Retinal pigment epithelial cell (primary cell): ENCODE measurements around the gene RUNX1.

Experiments
- DNase-seq: peaks from one replicate; pipeline ENCODE4 v3.0.0-alpha.2; 2010; ENCODE audit warnings: low read depth
- H3K4me3 ChIP-seq: 2 replicates; pipeline ENCODE4 v1.5.1; 2011; ENCODE audit warnings: mild to moderate bottlenecking, low read length, control low read depth, moderate library complexity
- TF ChIP-seq, protein P1 (sequence below): conservative IDR thresholded peaks from 2 replicates; pipeline ENCODE4 v1.5.1; 2011; ENCODE audit warnings: low read depth, low read length, control low read depth, inconsistent platforms

The RUNX1 gene

DNA sequence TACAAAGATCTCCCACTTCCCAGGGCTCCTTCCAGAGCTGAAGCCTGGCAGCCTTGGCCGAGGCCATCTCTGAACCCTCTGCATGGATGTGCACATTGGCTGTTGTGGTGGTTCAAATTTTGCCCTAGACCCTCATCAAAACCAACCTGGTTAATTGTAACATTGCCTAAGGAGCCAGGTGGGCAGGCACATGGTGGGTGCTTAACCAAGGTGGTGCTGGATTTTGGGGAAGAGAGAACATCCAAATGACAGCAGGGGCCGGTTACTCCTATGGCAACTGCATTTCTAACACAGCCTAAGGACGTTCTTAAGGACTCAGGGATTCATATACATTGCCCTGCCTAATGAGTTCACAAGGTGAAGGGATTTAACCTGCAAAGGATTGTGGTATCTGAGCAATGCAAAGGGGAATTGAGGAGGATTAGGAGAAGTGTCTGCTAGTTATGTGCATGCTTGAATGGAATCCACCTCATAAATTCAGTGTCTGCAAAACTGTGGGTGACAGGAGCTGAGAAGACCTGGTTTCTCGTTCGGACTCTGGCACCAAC, 10.3 kb downstream of the RUNX1 start:
- no peak overlapping the region for H3K4me3 ChIP-seq
- DNase-seq: no peak
- TF ChIP-seq, protein P1, sequence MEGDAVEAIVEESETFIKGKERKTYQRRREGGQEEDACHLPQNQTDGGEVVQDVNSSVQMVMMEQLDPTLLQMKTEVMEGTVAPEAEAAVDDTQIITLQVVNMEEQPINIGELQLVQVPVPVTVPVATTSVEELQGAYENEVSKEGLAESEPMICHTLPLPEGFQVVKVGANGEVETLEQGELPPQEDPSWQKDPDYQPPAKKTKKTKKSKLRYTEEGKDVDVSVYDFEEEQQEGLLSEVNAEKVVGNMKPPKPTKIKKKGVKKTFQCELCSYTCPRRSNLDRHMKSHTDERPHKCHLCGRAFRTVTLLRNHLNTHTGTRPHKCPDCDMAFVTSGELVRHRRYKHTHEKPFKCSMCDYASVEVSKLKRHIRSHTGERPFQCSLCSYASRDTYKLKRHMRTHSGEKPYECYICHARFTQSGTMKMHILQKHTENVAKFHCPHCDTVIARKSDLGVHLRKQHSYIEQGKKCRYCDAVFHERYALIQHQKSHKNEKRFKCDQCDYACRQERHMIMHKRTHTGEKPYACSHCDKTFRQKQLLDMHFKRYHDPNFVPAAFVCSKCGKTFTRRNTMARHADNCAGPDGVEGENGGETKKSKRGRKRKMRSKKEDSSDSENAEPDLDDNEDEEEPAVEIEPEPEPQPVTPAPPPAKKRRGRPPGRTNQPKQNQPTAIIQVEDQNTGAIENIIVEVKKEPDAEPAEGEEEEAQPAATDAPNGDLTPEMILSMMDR: no peak

DNA sequence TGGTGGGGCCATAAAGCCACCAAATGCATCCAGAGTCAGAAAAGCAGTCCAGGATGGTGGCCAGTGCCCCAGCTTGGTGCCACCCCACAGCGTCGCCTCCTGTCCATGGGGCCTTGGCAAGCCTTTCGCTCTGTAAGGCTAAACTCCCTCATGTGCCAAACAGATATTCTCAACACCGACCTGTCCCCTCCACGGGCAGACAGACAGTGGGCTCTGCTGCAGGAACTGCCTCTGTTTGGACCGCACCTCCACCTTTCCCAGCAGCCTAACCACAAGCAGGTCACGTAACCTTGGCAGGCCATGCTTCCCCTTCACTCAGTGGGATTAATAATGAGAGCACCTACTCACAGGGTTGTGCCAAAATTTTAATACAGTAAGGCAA, 11.7 kb downstream of the RUNX1 start:
- H3K4me3 ChIP-seq: no peak overlapping the region
- TF ChIP-seq, protein P1: no peak
- no peak for DNase-seq

DNA sequence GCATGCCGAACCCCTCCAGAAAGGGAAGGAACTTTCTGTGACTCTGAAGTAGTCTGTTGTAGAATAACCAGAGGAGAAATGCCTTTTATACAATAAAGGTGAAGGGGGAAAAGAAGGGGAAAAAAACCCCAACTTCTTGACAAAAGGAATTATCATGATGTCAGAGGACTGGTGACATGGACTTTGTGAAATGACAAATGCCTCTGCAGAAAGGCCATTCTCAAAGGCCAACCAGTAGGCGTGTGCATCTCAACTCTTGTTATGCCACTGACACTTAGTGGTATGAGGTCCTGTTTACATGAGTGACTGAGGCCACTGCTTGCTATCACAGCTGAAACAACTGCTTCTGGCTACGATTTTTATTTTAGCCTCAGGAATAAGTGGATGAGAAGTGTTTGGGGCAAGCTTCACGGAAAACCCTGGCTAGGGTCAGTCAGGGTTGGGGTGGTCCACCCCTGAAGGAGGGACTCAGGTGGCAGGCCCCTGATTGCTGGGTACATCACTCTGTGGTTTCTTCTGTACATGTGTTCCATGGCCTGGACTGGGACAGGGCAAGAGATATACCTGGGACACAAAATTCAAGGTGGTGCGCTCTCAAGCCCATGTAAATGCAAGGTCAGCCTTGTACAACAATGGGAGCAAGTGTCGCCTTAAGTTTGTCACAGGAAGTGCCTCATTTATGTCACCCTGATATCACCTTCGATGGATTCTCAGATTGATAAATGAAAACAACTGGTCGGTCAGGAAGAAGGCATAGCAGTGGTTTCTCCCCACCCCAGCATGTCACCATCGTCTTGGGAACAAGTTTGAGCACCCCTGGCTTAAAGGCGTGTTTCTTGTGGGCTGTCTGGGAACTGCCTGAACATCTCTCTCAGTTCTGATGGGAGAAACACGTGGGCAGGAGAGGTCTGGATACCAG, 12.4 kb downstream of the RUNX1 start:
- TF ChIP-seq, protein P1: no peak
- DNase-seq: no peak
- no peak overlapping the region for H3K4me3 ChIP-seq

DNA sequence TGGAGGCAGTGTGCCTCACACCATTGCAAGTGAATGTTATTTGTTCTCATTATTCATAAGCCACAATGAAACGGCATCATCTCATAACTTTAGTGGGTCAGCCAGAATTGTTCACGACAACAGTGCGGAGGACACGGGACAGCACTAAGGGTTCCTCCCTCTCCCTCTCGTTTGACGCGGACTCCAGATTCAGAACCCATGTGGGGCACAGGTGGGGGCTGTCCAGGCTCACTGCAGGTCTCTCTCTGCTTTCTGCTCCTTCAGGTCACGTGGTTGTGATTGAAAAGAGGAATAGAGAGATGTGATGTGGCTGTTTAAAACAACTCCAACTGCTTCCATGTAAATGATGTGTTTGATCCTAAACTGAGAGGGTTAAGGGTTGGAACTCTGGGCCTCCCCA, 13.5 kb downstream of the RUNX1 start:
- DNase-seq: no peak
- TF ChIP-seq, protein P1: no peak
- H3K4me3 ChIP-seq: no peak overlapping the region

DNA sequence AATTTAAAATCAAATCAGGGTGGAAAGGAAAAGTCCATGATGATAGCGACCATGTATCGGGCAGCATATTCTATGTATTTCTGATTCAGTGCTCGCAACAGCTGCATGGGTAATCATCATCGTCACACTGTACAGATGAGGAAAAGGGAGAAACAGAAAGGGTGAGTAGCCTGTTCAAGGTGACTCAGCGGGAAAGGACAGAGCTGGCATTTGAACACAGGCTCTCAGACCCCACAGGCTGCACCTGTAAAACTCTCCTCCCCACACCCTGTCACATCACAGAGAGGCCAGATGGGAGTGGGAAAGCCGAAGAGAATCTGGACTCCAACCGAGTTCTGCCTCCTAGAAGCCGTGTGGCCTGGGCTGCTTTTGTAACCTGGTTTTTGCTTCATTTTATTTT, 14.0 kb downstream of the RUNX1 start:
- no peak for DNase-seq
- H3K4me3 ChIP-seq: no peak overlapping the region
- TF ChIP-seq, protein P1: no peak

DNA sequence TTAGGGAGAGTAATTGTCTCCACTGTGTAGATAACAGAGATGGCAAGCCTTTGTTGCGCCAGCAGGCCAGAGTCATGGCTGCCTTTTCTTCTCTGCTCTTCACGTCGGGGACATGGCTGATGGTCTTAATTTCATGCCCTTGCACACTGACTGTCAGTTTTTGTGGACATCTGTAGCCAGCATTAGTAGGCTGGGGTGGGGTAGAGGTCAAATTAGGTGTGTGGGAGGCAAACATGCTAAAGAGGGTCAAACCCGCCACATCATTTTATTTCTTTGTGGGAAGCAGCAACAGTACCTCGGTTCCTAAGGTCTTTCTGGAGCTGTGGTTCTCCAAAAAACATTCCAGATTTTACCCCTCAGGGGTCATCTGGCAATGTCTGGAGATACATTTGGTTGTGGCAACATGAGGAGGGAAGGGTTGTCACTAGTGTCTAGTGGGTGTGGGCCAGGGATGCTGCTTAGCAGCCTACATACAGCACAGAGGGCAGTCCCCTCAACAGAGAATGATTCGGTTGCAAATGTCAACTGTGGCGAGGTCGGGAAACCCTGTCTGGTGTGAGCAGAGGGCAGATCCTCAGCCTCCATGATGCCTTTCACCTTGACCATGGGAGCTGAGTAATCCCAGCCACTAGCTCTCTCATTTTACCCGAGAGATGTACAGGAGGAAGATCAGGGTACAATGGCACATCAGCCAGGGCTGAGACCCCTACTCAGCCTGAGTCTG, 14.7 kb downstream of the RUNX1 start:
- TF ChIP-seq, protein P1: no peak
- no peak overlapping the region for H3K4me3 ChIP-seq
- DNase-seq: no peak
